Measurements from ENCODE around the gene PCBP3. TPM values are rescaled to one million over a fixed set of nuclear protein-coding genes. Genes with fewer than 3 reads are reported as not detected.
"Not testable (repeated sequence)": the region's sequence is repeated elsewhere in the genome, so short reads cannot be mapped to it uniquely, and the experiment has no call there.

The PCBP3 gene
- total and polyA plus RNA-seq, 4 donors: 0.36 to 1.6 (median 0.42) TPM

DNA sequence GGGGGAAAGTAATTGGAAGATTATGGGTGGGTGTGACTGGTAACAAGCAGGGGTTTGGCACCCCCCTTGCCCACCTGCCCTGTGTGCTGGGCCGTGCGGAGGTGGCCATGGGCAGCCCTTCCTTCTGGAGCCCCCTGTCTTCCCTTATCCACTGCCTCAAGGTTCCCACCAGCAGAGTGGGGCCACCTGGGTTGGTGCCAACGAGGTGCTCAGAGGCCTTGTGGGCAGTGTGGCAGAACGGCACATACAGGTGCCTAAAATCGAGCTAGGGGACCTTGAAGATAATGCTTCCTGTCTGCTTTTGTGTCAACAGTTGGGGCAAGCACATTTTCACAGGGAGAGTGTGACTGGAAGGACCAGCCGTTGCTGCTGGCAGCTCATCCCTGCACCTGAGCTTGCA, 161.8 kb downstream of the PCBP3 start:
- 67% methylated on average over 6 of the region's 6 CpGs for WGBS
- Histone ChIP-seq H3K4me1 (ENCODE audit: control insufficient read depth in 4 of 4, insufficient read depth in 4 of 4, low read length in 3 of 4) (no peaks in the 10 kb centered on the region), H3K27ac (ENCODE audit: low read depth in 1 of 2, low read length in 2 of 2) (no peak overlapping the region), H3K36me3 (ENCODE audit: control insufficient read depth in 4 of 4, insufficient read depth in 3 of 4, low read depth in 1 of 4, low read length in 3 of 4) (no peaks in the 10 kb centered on the region), H3K27me3 (ENCODE audit: control insufficient read depth in 4 of 4, insufficient read depth in 4 of 4, low read length in 3 of 4) (peaks cover 0 to 2% (median 0%) of the 10 kb centered on the region in 4 donors), H3K4me3 (ENCODE audit: low read depth in 1 of 3, low read length in 3 of 3) (no peak overlapping the region), H3K9ac (ENCODE audit: low read depth in 1 of 2, low read length in 2 of 2) (no peak overlapping the region), H3K9me3 (ENCODE audit: control insufficient read depth in 4 of 4, low read length in 3 of 4) (no peaks in the 10 kb centered on the region)
- TF ChIP-seq FOXA1 (IDR thresholded peaks at IDR 0.05): no peak
- no peak for TF ChIP-seq YY1 (IDR thresholded peaks at IDR 0.05)
- no peak for TF ChIP-seq HNF4G (IDR thresholded peaks at IDR 0.05)
- TF ChIP-seq FOXA2 (IDR thresholded peaks at IDR 0.05): no peak
- TF ChIP-seq, protein P1, sequence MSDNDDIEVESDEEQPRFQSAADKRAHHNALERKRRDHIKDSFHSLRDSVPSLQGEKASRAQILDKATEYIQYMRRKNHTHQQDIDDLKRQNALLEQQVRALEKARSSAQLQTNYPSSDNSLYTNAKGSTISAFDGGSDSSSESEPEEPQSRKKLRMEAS (IDR thresholded peaks at IDR 0.05): no peak
- no peak for TF ChIP-seq HNF4A (conservative IDR thresholded peaks at IDR 0.05)
- DNase-seq (ENCODE audit: low spot score): no peak

DNA sequence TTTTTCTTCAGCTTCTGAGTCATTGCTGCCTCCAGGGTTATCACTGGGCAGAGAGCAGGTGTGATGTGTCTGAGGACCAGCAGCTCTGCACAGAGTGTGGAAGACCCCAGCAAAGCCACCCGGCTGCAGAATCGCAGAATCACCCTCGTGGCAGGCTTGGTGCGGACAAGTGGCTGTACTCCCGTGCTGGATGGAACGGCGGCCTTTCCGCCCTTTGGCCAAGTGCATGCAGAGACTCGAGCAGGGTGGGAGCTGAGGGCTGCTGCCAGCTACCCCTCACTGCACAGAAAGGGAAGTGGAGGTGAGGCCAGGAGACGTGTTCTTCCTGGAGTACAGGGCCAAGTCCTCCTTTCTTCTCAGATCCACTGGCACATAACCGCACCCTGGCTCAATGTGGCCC, 162.5 kb downstream of the PCBP3 start:
- no peaks in the 10 kb centered on the region for H3K36me3 ChIP-seq (ENCODE audit: control insufficient read depth in 4 of 4, insufficient read depth in 3 of 4, low read depth in 1 of 4, low read length in 3 of 4)
- no peak overlapping the region for H3K4me3 ChIP-seq (ENCODE audit: low read depth in 1 of 3, low read length in 3 of 3)
- no peaks in the 10 kb centered on the region for H3K9me3 ChIP-seq (ENCODE audit: control insufficient read depth in 4 of 4, low read length in 3 of 4)
- no peak for DNase-seq (ENCODE audit: low spot score)
- H3K9ac ChIP-seq (ENCODE audit: low read depth in 1 of 2, low read length in 2 of 2): no peak overlapping the region
- H3K4me1 ChIP-seq (ENCODE audit: control insufficient read depth in 4 of 4, insufficient read depth in 4 of 4, low read length in 3 of 4): no peaks in the 10 kb centered on the region
- H3K27ac ChIP-seq (ENCODE audit: low read depth in 1 of 2, low read length in 2 of 2): no peak overlapping the region
- H3K27me3 ChIP-seq (ENCODE audit: control insufficient read depth in 4 of 4, insufficient read depth in 4 of 4, low read length in 3 of 4): peaks cover 0 to 2% (median 0%) of the 10 kb centered on the region in 4 donors
- TF ChIP-seq FOXA1 (IDR thresholded peaks at IDR 0.05): no peak
- TF ChIP-seq, protein P2, sequence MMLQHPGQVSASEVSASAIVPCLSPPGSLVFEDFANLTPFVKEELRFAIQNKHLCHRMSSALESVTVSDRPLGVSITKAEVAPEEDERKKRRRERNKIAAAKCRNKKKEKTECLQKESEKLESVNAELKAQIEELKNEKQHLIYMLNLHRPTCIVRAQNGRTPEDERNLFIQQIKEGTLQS (IDR thresholded peaks at IDR 0.05): no peak
- TF ChIP-seq SP1 (IDR thresholded peaks at IDR 0.05): no peak
- no peak for TF ChIP-seq FOXA2 (IDR thresholded peaks at IDR 0.05)
- TF ChIP-seq, protein P3, sequence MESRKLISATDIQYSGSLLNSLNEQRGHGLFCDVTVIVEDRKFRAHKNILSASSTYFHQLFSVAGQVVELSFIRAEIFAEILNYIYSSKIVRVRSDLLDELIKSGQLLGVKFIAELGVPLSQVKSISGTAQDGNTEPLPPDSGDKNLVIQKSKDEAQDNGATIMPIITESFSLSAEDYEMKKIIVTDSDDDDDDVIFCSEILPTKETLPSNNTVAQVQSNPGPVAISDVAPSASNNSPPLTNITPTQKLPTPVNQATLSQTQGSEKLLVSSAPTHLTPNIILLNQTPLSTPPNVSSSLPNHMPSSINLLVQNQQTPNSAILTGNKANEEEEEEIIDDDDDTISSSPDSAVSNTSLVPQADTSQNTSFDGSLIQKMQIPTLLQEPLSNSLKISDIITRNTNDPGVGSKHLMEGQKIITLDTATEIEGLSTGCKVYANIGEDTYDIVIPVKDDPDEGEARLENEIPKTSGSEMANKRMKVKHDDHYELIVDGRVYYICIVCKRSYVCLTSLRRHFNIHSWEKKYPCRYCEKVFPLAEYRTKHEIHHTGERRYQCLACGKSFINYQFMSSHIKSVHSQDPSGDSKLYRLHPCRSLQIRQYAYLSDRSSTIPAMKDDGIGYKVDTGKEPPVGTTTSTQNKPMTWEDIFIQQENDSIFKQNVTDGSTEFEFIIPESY (IDR thresholded peaks at IDR 0.05): no peak
- TF ChIP-seq TAF1 (conservative IDR thresholded peaks at IDR 0.05): no peak
- no peak for TF ChIP-seq YY1 (IDR thresholded peaks at IDR 0.05)
- TF ChIP-seq, protein P4, sequence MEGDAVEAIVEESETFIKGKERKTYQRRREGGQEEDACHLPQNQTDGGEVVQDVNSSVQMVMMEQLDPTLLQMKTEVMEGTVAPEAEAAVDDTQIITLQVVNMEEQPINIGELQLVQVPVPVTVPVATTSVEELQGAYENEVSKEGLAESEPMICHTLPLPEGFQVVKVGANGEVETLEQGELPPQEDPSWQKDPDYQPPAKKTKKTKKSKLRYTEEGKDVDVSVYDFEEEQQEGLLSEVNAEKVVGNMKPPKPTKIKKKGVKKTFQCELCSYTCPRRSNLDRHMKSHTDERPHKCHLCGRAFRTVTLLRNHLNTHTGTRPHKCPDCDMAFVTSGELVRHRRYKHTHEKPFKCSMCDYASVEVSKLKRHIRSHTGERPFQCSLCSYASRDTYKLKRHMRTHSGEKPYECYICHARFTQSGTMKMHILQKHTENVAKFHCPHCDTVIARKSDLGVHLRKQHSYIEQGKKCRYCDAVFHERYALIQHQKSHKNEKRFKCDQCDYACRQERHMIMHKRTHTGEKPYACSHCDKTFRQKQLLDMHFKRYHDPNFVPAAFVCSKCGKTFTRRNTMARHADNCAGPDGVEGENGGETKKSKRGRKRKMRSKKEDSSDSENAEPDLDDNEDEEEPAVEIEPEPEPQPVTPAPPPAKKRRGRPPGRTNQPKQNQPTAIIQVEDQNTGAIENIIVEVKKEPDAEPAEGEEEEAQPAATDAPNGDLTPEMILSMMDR (IDR thresholded peaks at IDR 0.05; ENCODE audit: low read depth, low read length, missing input control): no peak
- TF ChIP-seq, protein P1 (IDR thresholded peaks at IDR 0.05): no peak
- WGBS: 86% methylated on average over 11 of the region's 11 CpGs

DNA sequence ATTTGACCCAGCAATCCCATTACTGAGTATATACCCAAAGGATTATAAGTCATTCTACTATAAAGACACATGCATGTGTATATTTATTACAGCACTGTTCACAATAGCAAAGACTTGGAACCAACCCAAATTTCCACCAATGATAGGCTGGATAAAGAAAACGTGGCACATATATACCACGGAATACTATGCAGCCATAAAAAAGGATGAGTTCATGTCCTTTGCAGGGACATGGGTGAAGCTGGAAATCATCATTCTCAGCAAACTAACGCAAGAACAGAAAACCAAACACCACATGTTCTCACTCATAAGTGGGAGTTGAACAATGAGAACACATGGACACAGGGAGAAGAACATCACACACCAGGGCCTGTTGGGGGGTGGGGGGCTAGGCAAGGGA, 165.1 kb downstream of the PCBP3 start:
- not testable (repeated sequence) for H3K27me3 ChIP-seq (ENCODE audit: control insufficient read depth in 4 of 4, insufficient read depth in 4 of 4, low read length in 3 of 4); H3K4me3 ChIP-seq (ENCODE audit: low read depth in 1 of 3, low read length in 3 of 3); H3K9me3 ChIP-seq (ENCODE audit: control insufficient read depth in 4 of 4, low read length in 3 of 4); H3K9ac ChIP-seq (ENCODE audit: low read depth in 1 of 2, low read length in 2 of 2); H3K36me3 ChIP-seq (ENCODE audit: control insufficient read depth in 4 of 4, insufficient read depth in 3 of 4, low read depth in 1 of 4, low read length in 3 of 4); DNase-seq (ENCODE audit: low spot score); H3K27ac ChIP-seq (ENCODE audit: low read depth in 1 of 2, low read length in 2 of 2); H3K4me1 ChIP-seq (ENCODE audit: control insufficient read depth in 4 of 4, insufficient read depth in 4 of 4, low read length in 3 of 4)
- 83% methylated on average over 3 of the region's 3 CpGs for WGBS
